Activated CD8-positive, alpha-beta memory T cell treated with anti-CD3 and anti-CD28 coated beads, Interleukin-2, amount 50 U/mL, for 1 hour (primary cell): ENCODE measurements around the gene IER2.
"Not testable (repeated sequence)": the region's sequence is repeated elsewhere in the genome, so short reads cannot be mapped to it uniquely, and the experiment has no call there.

Experiments used
- DNase-seq: peaks from one replicate; pipeline ENCODE4 v3.0.0-alpha.2; 2020; ENCODE audit errors: extremely low read depth

Gene IER2

GRCh38 chr19:13198634-13199033 is 48.4 kb downstream of the IER2 start:
- DNase-seq: no peak

- DNase-seq: not testable (repeated sequence)
Measured at GRCh38 chr19:13202112-13202511, 51.9 kb downstream of the IER2 start.
